Neural cell (in vitro differentiated cells): Measurements from ENCODE around the gene TNKS2. TPM values are rescaled to one million over a fixed set of nuclear protein-coding genes. Genes with fewer than 3 reads are reported as not detected.

Experiments
- H2AFZ ChIP-seq: fragments of 200-600, 300-800 bp; sonication (generic), shearing (Covaris generic); 2 replicates; pipeline ENCODE4 v1.6.0; 2014; ENCODE audit warnings: low read depth, mild to moderate bottlenecking, antibody characterized with exemption, low read length, moderate library complexity
- H3F3A ChIP-seq: fragments of 200-600 bp; shearing (Covaris generic); 2 replicates; pipeline ENCODE4 v1.6.1; 2016; ENCODE audit warnings: mild to moderate bottlenecking, moderate library complexity, mixed read lengths, antibody characterized with exemption, low read length; ENCODE audit not compliant: insufficient read depth, poor library complexity, severe bottlenecking
- H3K27ac ChIP-seq: fragments of 200-600, 300-800 bp; sonication (generic), shearing (Covaris generic); 2 replicates; pipeline ENCODE4 v1.5.1; 2014; ENCODE audit warnings: mild to moderate bottlenecking, low read length, moderate library complexity
- H3K27me3 ChIP-seq: fragments of 300-800, 200-600 bp; sonication (generic), shearing (Covaris generic); 2 replicates; pipeline ENCODE4 v1.6.0; 2014; ENCODE audit warnings: mild to moderate bottlenecking, low read depth, low read length, moderate library complexity; ENCODE audit not compliant: insufficient read depth
- H3K36me3 ChIP-seq: fragments of 300-800, 200-600 bp; sonication (generic), shearing (Covaris generic); 2 replicates; pipeline ENCODE4 v1.5.1; 2014; ENCODE audit warnings: mild to moderate bottlenecking, antibody characterized with exemption, low read length, moderate library complexity; ENCODE audit not compliant: insufficient read depth
- H3K4me2 ChIP-seq: fragments of 300-800, 200-600 bp; sonication (generic), shearing (Covaris generic); 2 replicates; pipeline ENCODE4 v1.6.0; 2014; ENCODE audit warnings: mild to moderate bottlenecking, low read length
- H3K4me3 ChIP-seq: fragments of 300-800, 200-600 bp; sonication (generic), shearing (Covaris generic); 2 replicates; pipeline ENCODE4 v1.5.1; 2014; ENCODE audit warnings: mild to moderate bottlenecking, low read length, moderate library complexity
- H3K79me2 ChIP-seq: fragments of 200-600 bp; shearing (Covaris generic); replicated peaks from 2 replicates; pipeline ENCODE4 v1.6.0; 2014; ENCODE audit warnings: mild to moderate bottlenecking, low read length, moderate library complexity; ENCODE audit not compliant: insufficient read depth
- H3K9ac ChIP-seq: fragments of 300-800, 200-600 bp; sonication (generic), shearing (Covaris generic); 2 replicates; pipeline ENCODE4 v1.6.1; 2016; ENCODE audit warnings: mild to moderate bottlenecking, low read length, mixed read lengths
- H3K9me2 ChIP-seq: fragments of 200-600 bp; shearing (Covaris generic); 2 replicates; pipeline ENCODE4 v1.6.1; 2016; ENCODE audit warnings: mild to moderate bottlenecking, low read length, mixed read lengths; ENCODE audit not compliant: insufficient read depth
- H3K9me3 ChIP-seq: fragments of 200-600, 300-800 bp; sonication (generic), shearing (Covaris generic); 2 replicates; pipeline ENCODE4 v1.6.1; 2016; ENCODE audit warnings: mild to moderate bottlenecking, mixed run types, low read length, moderate library complexity, mixed read lengths
- H4K20me1 ChIP-seq: fragments of 200-600 bp; shearing (Covaris generic); 2 replicates; pipeline ENCODE4 v1.6.1; 2016; ENCODE audit warnings: mild to moderate bottlenecking, mixed run types; ENCODE audit not compliant: insufficient read depth
- CTCF ChIP-seq: fragments of 450-650 bp; IDR thresholded peaks from 2 replicates; pipeline ENCODE4 v1.5.1; 2014; ENCODE audit warnings: antibody characterized with exemption, mild to moderate bottlenecking, moderate library complexity; ENCODE audit not compliant: poor library complexity, severe bottlenecking
- EP300 ChIP-seq: fragments of 450-650 bp; conservative IDR thresholded peaks from 2 replicates; pipeline ENCODE4 v1.6.1; 2014; ENCODE audit warnings: antibody characterized with exemption, mild to moderate bottlenecking, moderate library complexity; ENCODE audit not compliant: poor library complexity, severe bottlenecking
- EZH2 ChIP-seq: fragments of 200-600, 300-800 bp; shearing (Covaris generic), sonication (generic); IDR thresholded peaks from 2 replicates; pipeline ENCODE4 v1.6.1; 2014; ENCODE audit warnings: antibody characterized with exemption, low read length, borderline replicate concordance, mild to moderate bottlenecking; ENCODE audit not compliant: insufficient read depth, poor library complexity, severe bottlenecking
- MXI1 ChIP-seq: fragments of 450-650 bp; conservative IDR thresholded peaks from 2 replicates; pipeline ENCODE4 v1.6.1; 2014; ENCODE audit warnings: antibody characterized with exemption, mild to moderate bottlenecking; ENCODE audit not compliant: poor library complexity, severe bottlenecking
- POLR2AphosphoS5 ChIP-seq: IDR thresholded peaks from 2 replicates; pipeline ENCODE4 v1.6.1; 2012
- RAD21 ChIP-seq: fragments of 450-650 bp; conservative IDR thresholded peaks from 2 replicates; pipeline ENCODE4 v1.6.1; 2014; ENCODE audit warnings: antibody characterized with exemption, mild to moderate bottlenecking, moderate library complexity
- REST ChIP-seq: IDR thresholded peaks from 2 replicates; pipeline ENCODE4 v1.6.1; 2012; ENCODE audit warnings: borderline replicate concordance
- SMC3 ChIP-seq: fragments of 450-650 bp; conservative IDR thresholded peaks from 2 replicates; pipeline ENCODE4 v1.6.1; 2014; ENCODE audit warnings: antibody characterized with exemption, mild to moderate bottlenecking, moderate library complexity; ENCODE audit not compliant: poor library complexity
- TAF1 ChIP-seq: IDR thresholded peaks from 2 replicates; pipeline ENCODE4 v1.6.1; 2012; ENCODE audit warnings: low read depth
- polyA plus RNA-seq: library from polyadenylated mRNA; depleted of rRNA; stranded (reverse); fragments of >200 nt; gene quantifications from 2 replicates; pipeline ENCODE4 v1.2.3, GENCODE V29; 2014

The TNKS2 gene
- polyA plus RNA-seq, 1 donor from 2014 or later = 28.0 TPM

DNA sequence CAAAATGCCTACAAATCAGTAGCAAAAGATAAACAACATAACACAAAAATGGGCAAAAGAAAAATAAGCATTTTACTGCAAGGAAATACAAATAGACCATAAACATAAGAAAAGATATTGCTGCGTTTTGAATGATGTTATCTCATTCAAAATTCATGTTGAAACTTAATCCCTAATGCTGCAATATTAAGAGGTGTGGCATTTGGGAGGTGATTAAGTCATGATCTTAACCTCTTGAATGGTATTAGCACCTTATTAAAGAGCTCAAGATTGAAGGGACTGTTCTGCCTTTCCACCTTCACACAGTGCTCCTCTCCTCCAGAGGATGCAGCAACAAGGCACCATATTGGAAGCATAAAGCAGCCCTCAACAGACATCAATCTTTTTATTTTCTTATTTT is 12.4 kb upstream of the TNKS2 start:
- Histone ChIP-seq H3K4me3 (no peak overlapping the region), H3K27ac (no peak overlapping the region), H3K9ac (no peak overlapping the region), H3K79me2 (no peaks in the 10 kb centered on the region), H2AFZ (no peak overlapping the region), H3K9me2 (no peaks in the 10 kb centered on the region), H3F3A (no peaks in the 10 kb centered on the region), H3K36me3 (no peaks in the 10 kb centered on the region), H3K9me3 (no peaks in the 10 kb centered on the region), H3K4me2 (no peak overlapping the region), H3K27me3 (no peaks in the 10 kb centered on the region), H4K20me1 (no peaks in the 10 kb centered on the region)
- TF ChIP-seq RAD21 (no peak), EZH2 (no peak), SMC3 (no peak)

DNA sequence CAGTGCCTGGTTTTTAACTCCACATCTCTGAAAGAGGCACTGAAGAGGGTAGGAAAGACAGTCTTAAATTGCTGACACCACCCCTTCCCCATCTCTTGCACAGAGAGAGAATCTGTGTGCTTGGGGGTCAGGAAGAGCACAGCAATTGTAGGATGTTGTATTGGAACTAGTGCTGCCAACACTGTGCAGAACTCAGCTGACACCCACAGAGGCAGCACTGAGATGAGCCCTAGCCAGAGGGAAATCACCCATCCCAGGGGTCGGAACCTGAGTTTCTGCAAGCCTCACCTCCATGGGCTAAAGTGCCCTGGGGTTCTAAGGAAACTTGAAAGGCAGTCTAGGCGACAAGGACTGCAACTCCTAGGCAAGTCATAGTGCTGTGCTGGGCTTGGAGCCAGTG is 11.0 kb upstream of the TNKS2 start:
- no peak overlapping the region for H3K4me2 ChIP-seq
- no peak overlapping the region for H2AFZ ChIP-seq
- H3K27me3 ChIP-seq = no peaks in the 10 kb centered on the region
- no peak for TF ChIP-seq RAD21
- TF ChIP-seq EP300 = no peak
- no peak for TF ChIP-seq CTCF
- no peak for TF ChIP-seq EZH2
- TF ChIP-seq POLR2AphosphoS5 = no peak
- TF ChIP-seq MXI1 = no peak
- no peak for TF ChIP-seq TAF1
- TF ChIP-seq REST = no peak
- H3K9me2 ChIP-seq = no peaks in the 10 kb centered on the region
- no peaks in the 10 kb centered on the region for H3K36me3 ChIP-seq
- no peaks in the 10 kb centered on the region for H4K20me1 ChIP-seq
- no peaks in the 10 kb centered on the region for H3K9me3 ChIP-seq
- no peak overlapping the region for H3K9ac ChIP-seq
- no peaks in the 10 kb centered on the region for H3K79me2 ChIP-seq
- no peak overlapping the region for H3K4me3 ChIP-seq
- H3K27ac ChIP-seq = no peak overlapping the region
- H3F3A ChIP-seq = no peaks in the 10 kb centered on the region

- H3K27ac ChIP-seq = no peak overlapping the region
- H2AFZ ChIP-seq = no peak overlapping the region
- no peak overlapping the region for H3K4me2 ChIP-seq
- no peaks in the 10 kb centered on the region for H3K9me3 ChIP-seq
- TF ChIP-seq POLR2AphosphoS5 (no peak), SMC3 (no peak), TAF1 (no peak), EZH2 (no peak), MXI1 (no peak), CTCF (no peak), EP300 (no peak), RAD21 (no peak), REST (no peak)
- no peaks in the 10 kb centered on the region for H3K27me3 ChIP-seq
- H3K9me2 ChIP-seq = no peaks in the 10 kb centered on the region
- no peak overlapping the region for H3K9ac ChIP-seq
- no peak overlapping the region for H3K4me3 ChIP-seq
- H3K79me2 ChIP-seq = no peaks in the 10 kb centered on the region
- no peaks in the 10 kb centered on the region for H4K20me1 ChIP-seq
- H3K36me3 ChIP-seq = no peaks in the 10 kb centered on the region
- H3F3A ChIP-seq = no peaks in the 10 kb centered on the region
These were observed 10.4 kb upstream of the TNKS2 start for GRCh38 chr10:91787810-91788209.
